DMS 273 (cell line): ENCODE measurements around the gene SMO.
"Not testable (repeated sequence)": the region's sequence is repeated elsewhere in the genome, so short reads cannot be mapped to it uniquely, and the experiment has no call there.

Experiments used
- DNase-seq: peaks from one replicate; lab custom pipeline; 2025; ENCODE audit not compliant: unreplicated experiment; lab: John Stamatoyannopoulos, UW

The SMO gene

DNA sequence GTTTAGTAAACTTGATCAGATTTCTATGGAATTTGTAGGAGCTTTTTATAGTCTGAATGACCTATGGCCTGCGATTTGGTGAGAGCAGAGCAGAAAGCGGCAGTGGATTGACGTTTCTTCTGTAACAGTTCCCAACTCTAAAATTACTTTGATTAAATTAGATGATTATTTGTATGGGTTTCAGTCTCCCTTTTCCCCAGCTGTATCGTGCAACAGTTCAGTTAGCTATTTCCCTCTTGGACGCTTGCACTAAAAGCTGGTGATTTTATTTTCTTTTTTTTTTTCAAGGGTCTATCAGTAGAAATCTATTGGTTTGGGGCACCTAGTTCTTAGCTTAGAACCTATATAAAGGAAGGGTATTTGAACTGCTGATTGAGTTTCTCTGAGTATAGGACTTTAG is 43.2 kb downstream of the SMO start:
- no peak for DNase-seq

- DNase-seq: no peak
Measured at GRCh38 chr7:129238546-129238945, 50.1 kb downstream of the SMO start.

DNA sequence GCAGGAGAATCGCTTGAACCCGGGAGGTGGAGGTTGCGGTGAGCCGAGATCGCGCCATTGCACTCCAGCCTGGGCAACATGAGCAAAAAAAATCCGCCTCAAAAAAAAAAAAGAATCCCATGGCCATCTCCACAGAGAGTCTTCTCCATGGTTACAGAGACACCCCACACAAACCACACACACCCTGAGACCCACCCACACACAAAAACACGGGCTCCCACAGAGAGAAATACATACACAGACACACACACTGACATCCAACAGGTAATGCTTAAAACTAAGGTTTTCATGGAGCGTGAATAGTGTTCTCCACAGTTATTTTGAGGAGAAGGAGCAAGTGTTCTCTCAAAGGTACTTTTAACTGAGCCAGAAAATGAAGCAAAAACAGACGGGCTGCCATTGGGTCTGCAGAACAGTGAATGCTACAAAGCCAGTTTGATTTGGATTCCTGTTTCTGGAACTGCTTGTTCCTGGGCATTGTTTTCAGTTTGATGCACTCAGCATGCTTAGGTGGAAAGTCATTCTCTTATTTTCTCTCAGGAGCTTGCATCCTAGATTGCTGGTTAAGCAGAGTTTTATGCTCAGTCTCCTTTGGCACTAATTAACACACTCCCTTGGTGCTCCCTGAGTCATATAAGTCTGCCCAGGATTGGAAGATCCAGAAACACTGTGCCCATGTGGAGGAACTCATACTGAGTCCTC is 51.8 kb downstream of the SMO start:
- no peak for DNase-seq

DNA sequence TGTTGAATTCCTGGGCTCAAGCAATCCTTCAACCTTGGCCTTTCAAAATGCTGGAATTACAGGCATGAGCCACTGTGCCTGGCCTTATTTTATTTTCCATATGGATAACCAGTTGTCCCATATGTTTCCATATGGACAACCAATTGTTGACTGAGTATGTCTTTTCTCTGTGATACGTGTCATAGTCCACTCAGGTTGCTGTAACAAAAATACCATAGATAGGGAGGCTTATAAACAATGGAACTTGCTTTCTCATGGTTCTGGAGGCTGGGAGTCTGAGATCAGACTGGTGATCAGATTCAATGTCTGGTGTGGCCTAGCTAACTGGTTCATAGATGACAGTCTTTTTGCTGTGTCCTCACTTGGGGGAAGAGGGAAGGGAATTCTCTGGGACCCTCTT is 55.8 kb downstream of the SMO start:
- DNase-seq: no peak

DNA sequence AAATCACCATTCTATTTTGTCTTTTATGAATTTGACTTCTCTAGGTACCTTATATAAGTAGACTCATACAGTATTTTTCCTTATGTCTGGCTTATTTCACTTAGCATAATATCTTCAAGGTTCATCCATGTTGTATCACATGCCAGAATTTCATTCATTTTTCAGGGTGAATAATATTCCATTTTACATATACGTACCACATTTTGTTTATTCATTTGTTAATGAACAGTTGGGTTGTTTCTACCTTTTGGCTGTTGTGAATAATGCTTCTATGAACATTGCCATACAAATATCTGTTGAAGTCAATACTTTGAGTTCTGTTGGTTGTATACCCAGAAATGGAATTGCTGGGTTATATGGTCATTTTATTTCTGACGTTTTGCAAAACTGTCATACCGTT is 57.1 kb downstream of the SMO start:
- no peak for DNase-seq

DNA sequence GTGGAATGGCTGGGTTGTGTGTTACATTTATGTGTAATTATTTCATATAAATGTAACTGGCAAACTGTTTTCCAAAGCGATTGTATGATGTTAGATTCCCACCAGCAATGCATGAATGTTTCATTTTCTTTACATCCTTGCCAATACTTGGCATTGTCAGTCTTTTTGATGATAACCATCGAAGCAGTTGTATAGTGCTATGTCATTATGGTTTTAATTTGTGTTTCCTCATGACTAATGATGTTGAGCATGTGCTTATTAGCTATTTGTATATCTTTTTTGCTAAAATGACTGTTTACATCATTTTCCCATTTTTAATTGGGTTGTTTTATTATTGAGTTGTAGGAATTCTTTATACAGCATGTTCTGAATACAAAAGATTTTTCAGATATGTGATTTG is 58.7 kb downstream of the SMO start:
- no peak for DNase-seq

DNA sequence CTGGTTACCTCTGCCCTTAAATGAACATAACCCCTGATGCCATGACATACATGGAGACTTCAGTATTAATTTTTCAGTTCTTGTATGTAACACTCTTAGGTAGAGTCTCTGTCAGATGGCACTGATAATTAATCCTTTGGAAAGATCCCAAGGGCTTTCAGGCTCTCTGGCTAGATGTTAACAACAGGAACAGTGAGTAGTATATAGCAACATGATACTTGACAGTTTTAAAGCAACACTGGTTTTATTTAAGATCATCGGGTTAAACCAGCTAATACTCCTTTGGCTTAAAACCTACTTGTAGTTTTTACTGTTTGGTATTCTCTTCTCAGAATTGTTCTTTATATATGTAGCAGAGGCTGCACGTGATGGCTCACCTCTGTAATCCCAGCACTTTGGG is 63.7 kb downstream of the SMO start:
- DNase-seq: peak; percentile 79

DNA sequence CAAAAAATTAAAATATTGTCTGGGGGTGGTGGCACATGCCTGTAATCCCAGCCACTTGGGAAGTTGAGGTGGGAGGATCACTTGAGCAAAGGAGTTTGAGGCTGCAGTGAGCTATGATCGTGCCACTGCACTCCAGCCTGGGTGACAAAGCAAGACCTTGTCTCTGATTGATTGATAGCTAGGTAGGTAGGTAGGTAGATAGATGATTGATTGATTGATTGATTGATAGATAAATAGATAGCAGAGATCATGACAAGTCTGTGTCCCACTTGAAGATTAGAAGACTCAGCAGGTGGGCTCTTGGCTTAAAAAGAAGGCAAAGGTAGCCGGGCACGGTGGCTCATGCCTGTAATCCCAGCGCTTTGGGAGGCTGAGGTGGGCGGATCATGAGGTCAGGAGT is 64.2 kb downstream of the SMO start:
- DNase-seq: not testable (repeated sequence)

DNA sequence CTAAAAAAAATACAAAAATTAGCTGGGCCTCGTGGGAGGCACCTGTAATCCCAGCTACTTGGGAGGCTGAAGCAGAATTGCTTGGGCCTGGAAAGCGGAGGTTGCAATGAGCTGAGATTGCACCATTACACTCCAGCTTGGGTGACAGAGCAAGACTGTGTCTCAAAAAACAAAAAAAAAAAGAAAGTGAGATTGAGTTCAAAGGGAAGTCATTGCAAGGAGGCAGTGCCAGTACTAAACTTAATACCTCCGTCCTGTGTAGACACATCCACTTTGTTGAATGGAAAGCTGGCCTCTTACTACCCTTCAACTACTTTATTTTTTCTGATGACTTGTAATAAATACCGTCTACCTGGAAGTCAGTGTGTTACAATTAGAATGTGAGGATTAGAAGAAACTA is 67.4 kb downstream of the SMO start:
- no peak for DNase-seq

GRCh38 chr7:129256221-129256620 is 67.8 kb downstream of the SMO start:
- DNase-seq: no peak

GRCh38 chr7:129257168-129257567 is 68.7 kb downstream of the SMO start:
- no peak for DNase-seq

- peak; percentile 24 for DNase-seq
Measured at GRCh38 chr7:129258649-129259389, 70.4 kb downstream of the SMO start.

DNA sequence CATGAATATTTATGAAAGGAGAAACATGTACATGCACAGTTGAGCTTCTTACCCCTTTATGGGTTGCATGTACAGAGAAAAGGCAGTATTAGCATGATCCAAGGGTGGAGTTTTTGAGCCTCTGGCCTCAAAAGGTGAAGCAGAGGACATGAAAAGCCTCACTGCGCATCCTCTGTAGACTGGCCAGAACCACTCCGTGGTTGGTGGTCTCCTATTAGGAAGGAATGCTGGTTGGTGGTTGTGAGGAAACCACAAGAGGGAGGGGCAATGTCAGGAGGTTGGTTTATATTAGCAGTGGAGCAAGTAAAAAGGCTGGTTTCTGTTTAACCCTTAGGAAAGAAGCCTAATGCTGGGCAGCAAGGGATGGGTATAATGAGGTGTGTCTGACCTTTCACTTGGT is 73.9 kb downstream of the SMO start:
- no peak for DNase-seq
